ENCODE data around the gene RELN.
A peak's percentile ranks its signal among the peaks of the same experiment; 100 is the strongest.

RELN gene

GRCh38 chr7:103940382-103941268, 48.8 kb downstream of the RELN start:
- ATAC-seq = no peak

GRCh38 chr7:103937680-103938079, 51.8 kb downstream of the RELN start:
- ATAC-seq = no peak
- TF ChIP-seq PATZ1 (CRISPR knock-in tag; IDR thresholded peaks at IDR 0.05; ENCODE audit: borderline replicate concordance) = no peak

More at GRCh38 chr7:103940382-103941268, 48.8 kb downstream of the RELN start:
- TF ChIP-seq ZNF8 (CRISPR knock-in tag; IDR thresholded peaks at IDR 0.05) = no peak
- TF ChIP-seq ZFP30 (CRISPR knock-in tag; IDR thresholded peaks at IDR 0.05) = no peak
- no peak for TF ChIP-seq OSR1 (CRISPR knock-in tag; IDR thresholded peaks at IDR 0.05)
- TF ChIP-seq RARB (CRISPR knock-in tag; IDR thresholded peaks at IDR 0.05) = no peak
- no peak for TF ChIP-seq PPARA (CRISPR knock-in tag; IDR thresholded peaks at IDR 0.05; ENCODE audit: borderline replicate concordance)
- TF ChIP-seq ARNTL (CRISPR knock-in tag; IDR thresholded peaks at IDR 0.05; ENCODE audit: borderline replicate concordance, low read depth) = no peak
- no peak for TF ChIP-seq TOX (CRISPR knock-in tag; IDR thresholded peaks at IDR 0.05; ENCODE audit: borderline replicate concordance)
- TF ChIP-seq ISL1 (CRISPR knock-in tag; IDR thresholded peaks at IDR 0.05) = no peak
- TF ChIP-seq POU6F1 (CRISPR knock-in tag; IDR thresholded peaks at IDR 0.05; ENCODE audit: borderline replicate concordance, low read depth) = no peak
- no peak for TF ChIP-seq BACH2 (CRISPR knock-in tag; IDR thresholded peaks at IDR 0.05; ENCODE audit: borderline replicate concordance)
- no peak for TF ChIP-seq ZFP3 (CRISPR knock-in tag; IDR thresholded peaks at IDR 0.05)
- TF ChIP-seq ZNF565 (CRISPR knock-in tag; conservative IDR thresholded peaks at IDR 0.05; ENCODE audit: low read depth) = no peak
- TF ChIP-seq ZC3H10 (CRISPR knock-in tag; IDR thresholded peaks at IDR 0.05) = no peak
- TF ChIP-seq GLIS3 (CRISPR knock-in tag; IDR thresholded peaks at IDR 0.05) = no peak
- TF ChIP-seq ZNF70 (CRISPR knock-in tag; IDR thresholded peaks at IDR 0.05) = no peak
- no peak for TF ChIP-seq PATZ1 (CRISPR knock-in tag; IDR thresholded peaks at IDR 0.05; ENCODE audit: borderline replicate concordance)
- no peak for TF ChIP-seq CSRNP3 (CRISPR knock-in tag; IDR thresholded peaks at IDR 0.05)

GRCh38 chr7:103936558-103936957, 52.9 kb downstream of the RELN start:
- peak; percentile 47 for TF ChIP-seq ISL1 (CRISPR knock-in tag; IDR thresholded peaks at IDR 0.05)
- TF ChIP-seq BACH2 (CRISPR knock-in tag; IDR thresholded peaks at IDR 0.05; ENCODE audit: borderline replicate concordance) = no peak
- ATAC-seq = no peak

GRCh38 chr7:103934508-103934907, 55.0 kb downstream of the RELN start:
- TF ChIP-seq ISL1 (CRISPR knock-in tag; IDR thresholded peaks at IDR 0.05) = no peak
- no peak for TF ChIP-seq ZFP30 (CRISPR knock-in tag; IDR thresholded peaks at IDR 0.05)
- no peak for TF ChIP-seq SNAI2 (CRISPR knock-in tag; IDR thresholded peaks at IDR 0.05)
- TF ChIP-seq ZC3H10 (CRISPR knock-in tag; IDR thresholded peaks at IDR 0.05) = no peak
- TF ChIP-seq TSHZ2 (CRISPR knock-in tag; IDR thresholded peaks at IDR 0.05) = no peak
- no peak for TF ChIP-seq POU6F1 (CRISPR knock-in tag; IDR thresholded peaks at IDR 0.05; ENCODE audit: borderline replicate concordance, low read depth)
- no peak for ATAC-seq

Measured in SK-N-SH treated with all-trans-retinoic acid at 6 μM for 48 hours (cell line).